C4-2B (cell line): ENCODE data around the gene SH3RF3.
A peak's percentile ranks its signal among the peaks of the same experiment; 100 is the strongest.

Experiments
- H3K27ac ChIP-seq: fragments of 450-650 bp; 2 replicates; pipeline ENCODE4 v1.5.1; 2017
- CTCF ChIP-seq: fragments of 450-650 bp; conservative IDR thresholded peaks from 2 replicates; pipeline ENCODE4 v1.5.1; 2017; ENCODE audit warnings: mild to moderate bottlenecking
- ZFX ChIP-seq: fragments of 450-650 bp; IDR thresholded peaks from 2 replicates; pipeline ENCODE4 v1.6.1; 2017

SH3RF3 gene

GRCh38 chr2:109320195-109320922, 191.4 kb downstream of the SH3RF3 start:
- H3K27ac ChIP-seq, result no peak overlapping the region
- TF ChIP-seq CTCF (no peak), ZFX (no peak)

- TF ChIP-seq ZFX (no peak), CTCF (no peak)
- H3K27ac ChIP-seq, result peak overlapping the region; percentile 53; the same call in 1 of the 2 replicates
Observed at GRCh38 chr2:109321570-109321969, 192.6 kb downstream of the SH3RF3 start.

- peak overlapping the region; percentile 53 for H3K27ac ChIP-seq
- no peak for TF ChIP-seq CTCF
- no peak for TF ChIP-seq ZFX
Observed at GRCh38 chr2:109322111-109322510, 193.1 kb downstream of the SH3RF3 start.

- peak overlapping the region; percentile 53; the same call in 1 of the 2 replicates for H3K27ac ChIP-seq
- TF ChIP-seq ZFX (no peak), CTCF (no peak)
Observed at GRCh38 chr2:109322641-109323040, 193.6 kb downstream of the SH3RF3 start.

GRCh38 chr2:109324861-109325260, 195.9 kb downstream of the SH3RF3 start:
- TF ChIP-seq ZFX (no peak), CTCF (no peak)
- H3K27ac ChIP-seq, result no peak overlapping the region

- H3K27ac ChIP-seq, result no peak overlapping the region
- no peak for TF ChIP-seq CTCF
- TF ChIP-seq ZFX, result no peak
Observed at GRCh38 chr2:109325570-109325969, 196.6 kb downstream of the SH3RF3 start.

- no peak overlapping the region for H3K27ac ChIP-seq
Observed at GRCh38 chr2:109326306-109326705, 197.3 kb downstream of the SH3RF3 start.

More at GRCh38 chr2:109326306-109326705, 197.3 kb downstream of the SH3RF3 start:
- no peak for TF ChIP-seq ZFX
- no peak for TF ChIP-seq CTCF
